AG09309 (cell line): Measurements from ENCODE around the gene GCNT4.

Source experiments
- DNase-seq: peaks from one replicate; pipeline ENCODE4 v3.0.0-alpha.2; 2010; ENCODE audit warnings: low read depth
- H3K4me3 ChIP-seq: 2 replicates; pipeline ENCODE4 v1.5.1; 2011; ENCODE audit warnings: mild to moderate bottlenecking, low read depth, low read length, moderate library complexity; ENCODE audit not compliant: control insufficient read depth
- TF ChIP-seq, protein P1 (sequence below): IDR thresholded peaks from 2 replicates; pipeline ENCODE4 v1.5.1; 2011; ENCODE audit warnings: mild to moderate bottlenecking, low read depth, low read length, inconsistent platforms; ENCODE audit not compliant: insufficient read depth, control insufficient read depth; ENCODE audit errors: missing control alignments

The GCNT4 gene

DNA sequence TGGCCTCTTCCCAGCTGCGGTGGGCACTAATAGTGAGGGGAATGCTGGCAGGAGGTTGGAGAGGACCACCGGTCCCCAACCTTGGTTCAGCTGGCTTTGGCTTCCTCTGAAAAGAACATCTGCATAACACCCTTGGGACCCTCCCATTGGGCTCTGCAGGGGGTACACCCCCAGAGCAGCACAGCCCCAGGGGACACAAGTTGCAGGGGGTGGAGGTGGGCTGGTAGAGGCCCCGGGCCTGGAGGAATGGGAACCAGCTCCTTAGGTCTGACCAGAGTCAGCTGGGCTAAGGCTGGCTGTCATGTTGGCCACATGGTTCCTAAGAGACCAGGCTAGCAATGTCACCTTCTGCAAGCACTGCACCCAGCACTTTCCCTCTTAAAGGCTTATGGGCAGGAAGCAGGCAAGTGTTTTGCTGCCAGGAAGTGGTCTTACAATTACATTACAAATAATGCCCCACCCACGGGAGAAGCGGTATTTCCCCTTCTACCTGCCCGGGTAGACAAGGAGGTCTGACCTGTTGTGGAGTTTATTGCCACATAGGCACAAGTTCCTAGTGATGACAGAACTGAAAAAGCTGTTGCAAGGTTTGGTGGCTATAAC, 18.1 kb downstream of the GCNT4 start:
- TF ChIP-seq, protein P1, sequence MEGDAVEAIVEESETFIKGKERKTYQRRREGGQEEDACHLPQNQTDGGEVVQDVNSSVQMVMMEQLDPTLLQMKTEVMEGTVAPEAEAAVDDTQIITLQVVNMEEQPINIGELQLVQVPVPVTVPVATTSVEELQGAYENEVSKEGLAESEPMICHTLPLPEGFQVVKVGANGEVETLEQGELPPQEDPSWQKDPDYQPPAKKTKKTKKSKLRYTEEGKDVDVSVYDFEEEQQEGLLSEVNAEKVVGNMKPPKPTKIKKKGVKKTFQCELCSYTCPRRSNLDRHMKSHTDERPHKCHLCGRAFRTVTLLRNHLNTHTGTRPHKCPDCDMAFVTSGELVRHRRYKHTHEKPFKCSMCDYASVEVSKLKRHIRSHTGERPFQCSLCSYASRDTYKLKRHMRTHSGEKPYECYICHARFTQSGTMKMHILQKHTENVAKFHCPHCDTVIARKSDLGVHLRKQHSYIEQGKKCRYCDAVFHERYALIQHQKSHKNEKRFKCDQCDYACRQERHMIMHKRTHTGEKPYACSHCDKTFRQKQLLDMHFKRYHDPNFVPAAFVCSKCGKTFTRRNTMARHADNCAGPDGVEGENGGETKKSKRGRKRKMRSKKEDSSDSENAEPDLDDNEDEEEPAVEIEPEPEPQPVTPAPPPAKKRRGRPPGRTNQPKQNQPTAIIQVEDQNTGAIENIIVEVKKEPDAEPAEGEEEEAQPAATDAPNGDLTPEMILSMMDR, result no peak
- no peak for DNase-seq
- H3K4me3 ChIP-seq, result no peak overlapping the region

DNA sequence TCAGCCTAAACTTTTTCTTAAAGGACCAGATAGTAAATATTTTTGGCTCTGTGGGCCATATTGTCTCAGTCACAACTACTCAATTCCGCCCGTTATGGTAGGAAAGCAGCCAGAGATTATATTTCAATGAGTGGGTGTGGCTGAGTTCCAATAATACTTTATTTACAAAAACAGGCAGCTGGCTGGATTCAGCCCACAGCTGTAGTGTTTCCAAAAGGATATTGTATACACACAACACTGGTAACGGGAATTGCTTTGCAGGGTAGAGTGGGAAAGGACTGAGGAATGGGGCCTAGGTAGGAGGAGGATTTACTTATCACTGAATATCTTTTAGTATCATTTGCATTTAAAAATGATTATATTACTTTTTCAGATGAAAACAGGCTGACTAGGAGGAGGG, 21.0 kb downstream of the GCNT4 start:
- H3K4me3 ChIP-seq, result no peak overlapping the region
- no peak for DNase-seq
- TF ChIP-seq, protein P1, result no peak

DNA sequence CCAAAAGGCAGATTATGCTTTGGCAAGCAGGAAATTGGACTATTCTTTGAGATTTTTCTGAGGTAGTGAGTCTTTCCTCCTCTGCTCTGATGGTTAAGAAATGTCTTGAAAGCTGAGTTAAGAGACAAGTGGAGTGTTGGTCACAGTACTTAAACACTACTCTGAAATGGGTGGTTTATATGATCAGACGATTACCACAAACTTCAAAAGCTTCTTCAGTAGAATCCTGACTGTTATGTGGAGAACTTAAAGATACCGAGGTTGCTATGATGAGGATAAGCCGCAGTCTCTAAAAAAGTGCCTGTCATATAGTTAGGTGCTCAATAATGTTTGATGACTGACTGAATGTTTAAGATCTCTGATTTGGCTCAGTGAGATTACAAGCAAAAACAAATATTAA, 24.3 kb downstream of the GCNT4 start:
- no peak for DNase-seq
- TF ChIP-seq, protein P1, result no peak
- H3K4me3 ChIP-seq, result no peak overlapping the region

DNA sequence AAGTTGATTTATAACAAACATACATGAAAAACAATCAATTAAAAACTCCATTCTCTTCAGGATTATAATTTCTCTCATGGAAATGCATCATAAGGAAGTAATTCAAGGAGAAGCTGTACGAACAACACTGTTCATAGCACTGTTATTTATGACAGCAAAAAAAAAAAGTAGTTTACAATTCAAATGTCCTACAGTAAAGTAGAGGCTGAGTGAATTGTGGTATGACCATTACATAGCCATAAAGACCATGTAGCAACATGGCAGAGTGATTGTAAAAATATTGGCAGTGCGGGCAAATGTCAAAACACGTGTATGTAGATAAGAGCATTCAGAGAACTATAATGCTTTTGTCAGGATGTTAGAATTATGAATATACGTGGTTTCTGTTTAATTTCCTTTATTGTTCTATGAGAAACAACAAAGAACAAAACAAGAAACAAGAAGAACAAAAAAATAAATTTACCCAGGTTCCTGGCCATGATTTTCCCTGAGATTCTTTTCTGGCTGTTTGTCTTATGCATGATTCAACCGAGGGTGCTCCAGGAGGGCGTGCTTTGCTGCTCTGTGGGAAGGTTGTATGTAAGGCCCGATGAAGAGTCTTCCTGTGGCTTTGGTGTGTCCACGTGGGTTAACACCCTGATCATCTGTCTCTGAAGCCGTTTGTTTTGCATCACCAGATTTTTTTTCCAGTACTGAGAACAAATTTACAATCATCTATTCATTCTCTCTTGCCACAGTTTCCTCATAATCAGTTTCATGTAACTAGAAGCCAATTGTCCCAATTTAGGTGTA, 28.8 kb downstream of the GCNT4 start:
- no peak overlapping the region for H3K4me3 ChIP-seq
- no peak for DNase-seq
- TF ChIP-seq, protein P1, result no peak

DNA sequence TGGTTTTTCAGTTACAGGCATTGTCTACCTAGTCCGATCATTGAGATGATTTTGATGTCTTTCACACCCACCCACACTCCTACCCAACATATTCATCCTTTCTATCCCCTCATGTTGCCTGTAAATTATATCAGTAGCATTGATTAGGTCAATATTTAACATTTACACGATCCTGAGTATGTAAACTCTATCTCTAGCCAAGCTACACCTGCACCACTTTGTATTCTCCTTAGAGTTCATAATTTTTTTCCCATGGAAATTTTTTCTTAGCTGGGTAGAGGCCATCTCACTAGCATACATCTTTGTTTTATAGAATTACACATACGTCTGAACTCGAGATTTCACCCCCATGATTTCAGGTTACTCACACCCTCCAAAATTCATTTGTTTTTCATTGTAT, 30.6 kb downstream of the GCNT4 start:
- TF ChIP-seq, protein P1, result no peak
- H3K4me3 ChIP-seq, result no peak overlapping the region
- DNase-seq, result no peak

DNA sequence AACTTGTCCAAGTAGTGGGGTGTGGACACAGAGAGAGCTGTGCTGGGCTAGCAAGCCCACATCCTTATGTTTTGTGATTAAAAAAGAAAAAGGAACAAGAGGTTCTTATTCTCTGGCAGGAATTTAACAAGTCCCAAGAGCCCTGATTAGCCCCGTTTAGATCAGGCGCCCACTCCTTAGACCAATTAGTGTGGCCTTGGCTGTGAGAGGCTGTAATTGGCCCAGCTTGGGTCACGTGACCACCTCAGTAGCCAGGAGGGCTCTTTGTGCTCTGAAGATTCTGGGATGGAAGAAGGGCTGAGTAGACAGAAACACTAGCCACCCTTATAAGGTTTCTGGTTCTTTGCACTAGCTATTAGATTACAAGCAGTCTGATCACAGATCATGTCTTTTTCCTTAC, 31.1 kb downstream of the GCNT4 start:
- TF ChIP-seq, protein P1, result no peak
- H3K4me3 ChIP-seq, result no peak overlapping the region
- no peak for DNase-seq
